GM18505 (cell line): Measurements from ENCODE around the gene C6orf89.
"Not testable (repeated sequence)": the region's sequence is repeated elsewhere in the genome, so short reads cannot be mapped to it uniquely, and the experiment has no call there.

Experiments used
- ATAC-seq: cut with Tn5 transposase; IDR thresholded peaks from one replicate; pipeline ENCODE4 v1.9.1; 2021; ENCODE audit not compliant: unreplicated experiment
- POLR2A ChIP-seq: IDR thresholded peaks from 4 replicates; pipeline ENCODE4 v1.6.1; 2011; ENCODE audit warnings: borderline replicate concordance; ENCODE audit not compliant: insufficient read depth, insufficient read length; ENCODE audit errors: extremely low read depth

C6orf89 gene

GRCh38 chr6:36886950-36887618, 1.3 kb downstream of the C6orf89 start:
- no peak for ATAC-seq
- no peak for TF ChIP-seq POLR2A

GRCh38 chr6:36888115-36888643, 2.4 kb downstream of the C6orf89 start:
- no peak for ATAC-seq
- TF ChIP-seq POLR2A = no peak

- no peak for ATAC-seq
- TF ChIP-seq POLR2A = no peak
Observed at GRCh38 chr6:36888654-36889481, 3.1 kb downstream of the C6orf89 start.

GRCh38 chr6:36890112-36890663, 4.4 kb downstream of the C6orf89 start:
- TF ChIP-seq POLR2A = no peak
- no peak for ATAC-seq

GRCh38 chr6:36891153-36891552, 5.4 kb downstream of the C6orf89 start:
- ATAC-seq = not testable (repeated sequence)

GRCh38 chr6:36893976-36894932, 8.5 kb downstream of the C6orf89 start:
- TF ChIP-seq POLR2A = no peak
- no peak for ATAC-seq

- TF ChIP-seq POLR2A = no peak
- ATAC-seq = no peak
Observed at GRCh38 chr6:36897609-36898008, 11.9 kb downstream of the C6orf89 start.

GRCh38 chr6:36904114-36904513, 18.4 kb downstream of the C6orf89 start:
- TF ChIP-seq POLR2A = no peak
- no peak for ATAC-seq

- no peak for TF ChIP-seq POLR2A
- no peak for ATAC-seq
Observed at GRCh38 chr6:36904851-36905393, 19.2 kb downstream of the C6orf89 start.

- no peak for TF ChIP-seq POLR2A
- no peak for ATAC-seq
Observed at GRCh38 chr6:36906539-36907325, 21.0 kb downstream of the C6orf89 start.

- ATAC-seq = no peak
- TF ChIP-seq POLR2A = no peak
Observed at GRCh38 chr6:36907781-36908180, 22.0 kb downstream of the C6orf89 start.

GRCh38 chr6:36908747-36909146, 23.0 kb downstream of the C6orf89 start:
- no peak for TF ChIP-seq POLR2A
- no peak for ATAC-seq
